Posterior cingulate gyrus (tissue), 11 donors: ENCODE data around the gene FAM221B.
A peak's percentile ranks its signal among the peaks of the same experiment; 100 is the strongest.

Source experiments
- DNase-seq, 10 donors: peaks; one replicate each; pipeline versions ENCODE4 v3.0.0 to v3.0.0-alpha.2; 2020 to 2021; ENCODE audit warnings: mixed read lengths in 3 of 10
- intact Hi-C: fragments of 100-400 bp; cut with DNase I; formaldehyde crosslinking; loops from one replicate; pipeline ENCODE4 v1.15.1; 2023

FAM221B gene

GRCh38 chr9:35826071-35826701, 2.3 kb downstream of the FAM221B start:
- intact Hi-C loops, result loop anchor here (2.0 to 5.0 kb wide), 3 partner anchors 34 to 94 kb away; partner anchors contain the start of genes CREB3, NPR2 and TLN1
- DNase-seq, result no peak

- no peak for DNase-seq
- intact Hi-C loops, result no loop called here
Measured at GRCh38 chr9:35822926-35823325, 5.6 kb downstream of the FAM221B start.

- intact Hi-C loops, result no loop called here
- DNase-seq, result no peak
Measured at GRCh38 chr9:35820076-35820475, 8.5 kb downstream of the FAM221B start.

- intact Hi-C loops, result no loop called here
- no peak for DNase-seq
Measured at GRCh38 chr9:35818341-35818740, 10.2 kb downstream of the FAM221B start.

GRCh38 chr9:35816708-35817107, 11.8 kb downstream of the FAM221B start:
- no peak for DNase-seq

GRCh38 chr9:35814841-35815543, 13.5 kb downstream of the FAM221B start, which contains the start of gene HINT2:
Gene HINT2 (minus strand): TSS chr9:35815042. CDS start chr9:35814979, 63 bp downstream.
- intact Hi-C loops, result loop anchor here (5.0 kb wide), 1 partner anchor 158 kb away; the partner anchor contains the start of genes CCDC107 and RMRP
- DNase-seq, result peak; percentile 91 to 99 (median 95)

More at GRCh38 chr9:35816708-35817107, 11.8 kb downstream of the FAM221B start:
- intact Hi-C loops, result no loop called here

GRCh38 chr9:35814106-35814840, 14.3 kb downstream of the FAM221B start:
- DNase-seq, result peak in 7 of 10 donors; percentile 49 to 92 (median 59)
- intact Hi-C loops, result loop anchor here (5.0 kb wide), 1 partner anchor 157 kb away; the partner anchor contains the start of genes CCDC107 and RMRP

GRCh38 chr9:35813434-35814105, 15.0 kb downstream of the FAM221B start:
- intact Hi-C loops, result loop anchor here (5.0 kb wide), 1 partner anchor 156 kb away; the partner anchor contains the start of genes CCDC107 and RMRP

GRCh38 chr9:35812025-35812602, 16.4 kb downstream of the FAM221B start, which contains the start of gene SPAG8:
Gene SPAG8 (minus strand): TSS chr9:35812262. CDS start chr9:35812147, 115 bp downstream.
- intact Hi-C loops, result loop anchor here (5.0 kb wide), 1 partner anchor 155 kb away; the partner anchor contains the start of genes CCDC107 and RMRP

More at GRCh38 chr9:35813434-35814105, 15.0 kb downstream of the FAM221B start:
- DNase-seq, result peak in 1 of 10 donors; percentile 54

GRCh38 chr9:35811381-35812024, 17.0 kb downstream of the FAM221B start:
- intact Hi-C loops, result loop anchor here (5.0 kb wide), 1 partner anchor 154 kb away; the partner anchor contains the start of genes CCDC107 and RMRP

More at GRCh38 chr9:35812025-35812602, 16.4 kb downstream of the FAM221B start, which contains the start of gene SPAG8:
- DNase-seq, result peak; percentile 90 to 99 (median 96)

GRCh38 chr9:35810122-35810521, 18.4 kb downstream of the FAM221B start:
- intact Hi-C loops, result loop anchor here (5.0 kb wide), 1 partner anchor 153 kb away; the partner anchor contains the start of genes CCDC107 and RMRP
- peak in 1 of 10 donors; percentile 40 for DNase-seq

More at GRCh38 chr9:35811381-35812024, 17.0 kb downstream of the FAM221B start:
- peak in 3 of 10 donors; percentile 35 to 87 (median 46) for DNase-seq

- intact Hi-C loops, result no loop called here
- peak in 1 of 10 donors; percentile 26 for DNase-seq
Measured at GRCh38 chr9:35808433-35808832, 20.1 kb downstream of the FAM221B start.

- intact Hi-C loops, result no loop called here
Measured at GRCh38 chr9:35806101-35806500, 22.4 kb downstream of the FAM221B start.

GRCh38 chr9:35801328-35802128, 27.0 kb downstream of the FAM221B start:
- intact Hi-C loops, result no loop called here
- peak in 1 of 10 donors; percentile 49 for DNase-seq

More at GRCh38 chr9:35806101-35806500, 22.4 kb downstream of the FAM221B start:
- peak in 1 of 10 donors; percentile 50 for DNase-seq

GRCh38 chr9:35800530-35800929, 28.0 kb downstream of the FAM221B start:
- intact Hi-C loops, result no loop called here
- peak in 1 of 10 donors; percentile 33 for DNase-seq

GRCh38 chr9:35798658-35799374, 29.7 kb downstream of the FAM221B start:
- peak in 1 of 10 donors; percentile 43 for DNase-seq
- intact Hi-C loops, result no loop called here
